GM12873 (cell line): Measurements from ENCODE around the gene FAM53B.

Source experiments
- CTCF ChIP-seq: IDR thresholded peaks from 2 replicates; pipeline ENCODE4 v1.5.1; 2012; ENCODE audit warnings: low read depth, mild to moderate bottlenecking, moderate library complexity, low read length, control low read depth; ENCODE audit not compliant: insufficient read depth; ENCODE audit errors: missing control alignments

Gene FAM53B

GRCh38 chr10:124642088-124642710 is 102.0 kb downstream of the FAM53B start:
- TF ChIP-seq CTCF = no peak

- TF ChIP-seq CTCF = no peak
Observed at GRCh38 chr10:124641282-124642087, 102.7 kb downstream of the FAM53B start.

- no peak for TF ChIP-seq CTCF
Observed at GRCh38 chr10:124640538-124641231, 103.5 kb downstream of the FAM53B start.

GRCh38 chr10:124640056-124640455 is 104.1 kb downstream of the FAM53B start:
- TF ChIP-seq CTCF = no peak

GRCh38 chr10:124639646-124640045 is 104.5 kb downstream of the FAM53B start:
- no peak for TF ChIP-seq CTCF

- TF ChIP-seq CTCF = no peak
Observed at GRCh38 chr10:124639206-124639605, 105.0 kb downstream of the FAM53B start.

- TF ChIP-seq CTCF = no peak
Observed at GRCh38 chr10:124637746-124638145, 106.4 kb downstream of the FAM53B start.
